Glomerular endothelial cell (primary cell): ENCODE data around the gene CDK6. TPM values are rescaled to one million over a fixed set of nuclear protein-coding genes. Genes with fewer than 3 reads are reported as not detected.

ENCODE experiments used
- DNase-seq: peaks from one replicate; pipeline ENCODE4 v3.0.0-alpha.2; 2011; ENCODE audit warnings: low read depth, low spot score; ENCODE audit errors: extremely low read depth
- total RNA-seq: library from RNA; depleted of rRNA; stranded (reverse); fragments of >200 nt; gene quantifications from 2 replicates; pipeline ENCODE4 v1.2.3, GENCODE V29; 2015

The CDK6 gene
- total RNA-seq, 1 donor from 2014 or later: 108 TPM

DNA sequence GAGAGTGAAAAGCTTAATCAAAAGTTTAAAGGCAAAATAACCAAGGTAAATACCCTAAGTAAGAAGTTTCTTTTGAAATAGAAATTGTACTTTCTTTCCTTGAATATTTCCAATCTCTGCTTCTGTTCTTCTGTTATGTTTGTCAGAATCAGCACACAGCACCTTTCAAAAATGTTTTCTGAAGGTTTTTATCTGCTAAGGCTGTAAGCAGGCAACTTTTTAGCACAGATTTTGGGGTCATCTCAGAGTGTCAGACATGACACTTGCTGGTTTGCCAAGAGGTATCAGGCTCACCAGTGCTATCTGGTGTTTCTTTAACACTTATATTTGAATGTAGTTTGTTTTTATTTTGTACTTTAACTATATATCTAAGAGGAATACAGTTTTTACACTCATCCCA lies 94.2 kb downstream of the CDK6 start:
- no peak for DNase-seq

DNA sequence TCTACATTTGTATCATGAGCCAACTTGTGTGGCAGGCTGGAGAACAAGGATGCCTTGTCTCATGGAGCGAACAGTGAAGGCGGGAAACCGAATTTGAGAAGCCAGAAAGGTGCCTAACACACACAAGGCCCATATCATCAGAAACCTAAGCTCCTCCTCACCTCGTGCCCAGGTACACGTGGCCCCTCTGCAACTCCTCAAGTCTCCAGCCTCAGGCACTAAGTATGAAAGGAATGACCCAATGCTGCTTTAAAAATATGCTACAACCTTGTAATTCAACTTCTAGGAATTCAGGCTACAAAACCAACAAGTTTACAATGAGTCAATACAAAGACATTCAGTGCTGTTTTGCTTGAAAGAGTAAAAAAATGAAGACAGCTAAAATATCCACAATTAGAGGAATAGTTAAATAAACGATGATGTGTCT lies 95.7 kb downstream of the CDK6 start:
- no peak for DNase-seq

GRCh38 chr7:92740134-92740533 lies 96.2 kb downstream of the CDK6 start:
- no peak for DNase-seq

GRCh38 chr7:92739091-92739490 lies 97.3 kb downstream of the CDK6 start:
- no peak for DNase-seq

- no peak for DNase-seq
Observed at GRCh38 chr7:92737706-92738105, 98.7 kb downstream of the CDK6 start.

- DNase-seq: no peak
Observed at GRCh38 chr7:92736870-92737269, 99.5 kb downstream of the CDK6 start.

- DNase-seq: no peak
Observed at GRCh38 chr7:92735707-92736106, 100.7 kb downstream of the CDK6 start.

GRCh38 chr7:92732316-92733036 lies 103.9 kb downstream of the CDK6 start:
- no peak for DNase-seq

DNA sequence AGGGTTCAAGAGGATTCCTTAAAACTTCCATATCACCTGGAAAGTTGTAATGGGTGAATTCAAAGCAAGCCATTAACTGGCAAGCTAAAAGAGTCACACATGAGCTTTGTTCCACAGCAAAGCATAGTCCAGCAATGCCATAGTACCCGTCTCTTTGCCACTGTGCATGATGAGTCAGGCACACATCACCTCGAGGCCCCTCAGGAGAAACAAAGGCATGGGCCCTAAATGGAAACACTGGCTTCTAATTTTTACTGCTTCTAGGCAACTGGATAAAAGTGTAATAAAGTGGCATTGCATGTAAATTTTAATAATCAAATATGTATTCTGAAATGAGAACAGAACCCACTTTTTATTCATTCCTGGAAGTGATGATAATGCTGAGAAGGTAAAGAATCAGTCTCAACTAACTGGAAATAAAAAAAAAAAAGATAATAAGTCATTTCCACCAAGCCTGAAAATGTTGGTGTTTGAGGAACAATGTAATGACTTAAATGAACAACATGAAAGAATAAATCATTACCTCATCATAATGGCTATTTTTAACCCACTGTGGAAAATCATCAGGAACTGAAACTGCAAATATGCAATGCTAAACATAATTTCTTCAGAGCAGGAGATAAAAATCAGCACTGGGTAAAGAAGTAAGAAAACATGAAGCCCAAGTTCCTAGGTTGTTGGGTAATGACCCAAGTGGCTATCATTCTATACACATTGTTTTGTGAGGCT lies 104.9 kb downstream of the CDK6 start:
- DNase-seq: no peak

GRCh38 chr7:92730808-92731207 lies 105.6 kb downstream of the CDK6 start:
- DNase-seq: no peak

- DNase-seq: no peak
Observed at GRCh38 chr7:92729751-92730150, 106.6 kb downstream of the CDK6 start.

GRCh38 chr7:92729172-92729571 lies 107.2 kb downstream of the CDK6 start:
- DNase-seq: no peak

DNA sequence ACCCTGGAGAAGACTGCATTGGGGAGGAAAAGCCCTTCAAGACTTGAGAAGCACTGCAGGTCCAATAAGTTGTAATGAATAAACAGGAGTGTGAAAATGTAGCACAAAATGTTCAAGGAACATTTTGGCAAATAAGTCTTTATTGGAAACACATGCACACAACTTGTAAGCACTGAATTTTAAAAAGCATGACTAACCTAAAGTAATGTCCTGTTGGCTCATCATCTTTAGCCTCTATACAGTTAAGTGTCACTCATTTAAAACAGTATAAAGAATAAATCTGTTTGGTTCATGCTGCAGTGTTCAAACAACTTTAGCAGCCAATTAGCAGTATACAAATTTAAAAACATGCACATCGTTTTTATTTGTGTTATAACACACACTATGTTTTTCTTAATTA lies 108.6 kb downstream of the CDK6 start:
- no peak for DNase-seq

GRCh38 chr7:92725161-92725925 lies 111.0 kb downstream of the CDK6 start:
- no peak for DNase-seq

GRCh38 chr7:92723943-92724342 lies 112.4 kb downstream of the CDK6 start:
- no peak for DNase-seq

DNA sequence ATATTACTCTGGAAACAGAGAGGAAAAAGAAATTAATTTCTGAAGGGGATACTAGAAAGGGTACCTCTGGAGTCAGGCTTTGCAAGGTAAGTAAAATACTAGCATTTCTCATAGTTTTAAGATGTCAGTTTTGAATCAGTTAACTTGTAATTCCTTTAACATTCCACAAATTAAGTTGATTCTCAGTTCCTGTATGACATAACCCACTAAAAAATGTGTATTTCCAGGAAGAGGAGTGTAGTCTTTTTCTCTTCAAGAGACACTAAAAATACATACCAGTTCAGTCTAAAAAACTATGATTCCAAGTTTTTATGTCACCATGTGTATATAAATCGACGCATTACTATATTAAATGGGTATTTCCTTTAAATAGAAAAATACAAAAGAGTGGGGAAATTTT lies 113.2 kb downstream of the CDK6 start:
- no peak for DNase-seq

- DNase-seq: no peak
Observed at GRCh38 chr7:92722541-92722940, 113.8 kb downstream of the CDK6 start.

DNA sequence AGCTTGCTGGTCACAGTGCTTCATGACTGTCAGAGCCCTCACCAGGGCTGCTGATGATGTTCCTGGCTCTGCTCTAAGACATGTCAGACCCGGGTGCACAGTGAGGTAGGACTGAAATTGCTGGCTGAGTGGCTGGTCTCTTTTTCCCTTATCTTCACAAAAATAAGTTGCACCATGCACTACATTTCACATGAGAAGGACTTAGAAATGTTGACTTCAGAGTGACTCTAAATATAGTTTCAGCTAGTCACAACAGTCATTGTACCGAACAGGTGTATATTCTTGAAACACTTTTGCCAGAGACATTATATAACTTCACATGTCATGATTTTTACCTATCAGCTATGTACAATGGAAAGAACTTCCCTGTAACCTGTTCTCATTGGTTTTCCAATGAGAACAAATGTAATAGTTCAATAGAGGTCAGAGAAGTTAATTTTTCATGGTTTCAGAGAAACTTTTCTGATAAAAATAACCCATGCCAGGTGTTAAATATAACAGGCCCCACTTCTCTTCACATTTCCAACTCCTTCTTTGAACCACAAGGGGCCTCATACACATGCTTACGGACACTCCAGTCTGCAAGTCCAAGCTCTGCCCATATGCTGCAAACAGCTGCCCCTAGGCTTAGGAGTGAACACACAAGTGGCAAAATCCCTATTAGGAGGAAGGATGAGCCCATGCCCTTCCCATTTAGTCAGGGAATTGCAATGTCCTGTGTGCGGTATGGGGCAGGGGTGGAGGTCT lies 115.6 kb downstream of the CDK6 start:
- DNase-seq: no peak

GRCh38 chr7:92717993-92718716 lies 118.2 kb downstream of the CDK6 start:
- DNase-seq: peak; percentile 94

DNA sequence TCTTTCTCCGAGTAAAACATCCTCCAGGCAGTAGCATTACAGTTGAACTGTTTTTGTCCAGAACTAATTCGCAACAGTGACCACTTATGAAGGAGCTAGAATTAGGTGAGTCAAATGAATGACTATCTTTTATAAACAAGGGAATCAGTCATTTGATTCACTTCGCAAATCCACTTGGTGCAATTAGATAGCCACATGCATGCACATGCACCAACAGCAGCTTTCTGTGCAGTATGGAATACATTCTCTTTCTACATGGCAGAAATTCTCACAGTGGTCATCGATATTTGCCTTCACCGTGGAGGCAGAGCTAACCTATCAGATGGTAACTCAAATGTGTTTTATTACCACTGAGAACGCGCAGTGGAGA lies 118.8 kb downstream of the CDK6 start:
- DNase-seq: no peak
